Right renal cortex interstitium (tissue), 3 donors: ENCODE measurements around the gene POU6F2. TPM values are rescaled to one million over a fixed set of nuclear protein-coding genes. Genes with fewer than 3 reads are reported as not detected.
"Not testable (repeated sequence)": the region's sequence is repeated elsewhere in the genome, so short reads cannot be mapped to it uniquely, and the experiment has no call there.

Experiments used
- DNase-seq, 3 donors: peaks; one replicate each; pipeline ENCODE4 v3.0.0-alpha.2; 2013; ENCODE audit warnings: low read depth in 3 of 3, low spot score in 2 of 3
- polyA plus RNA-seq, 3 donors: library from polyadenylated mRNA; unstranded; fragments of 120-200 nt; gene quantifications; one replicate each; pipeline ENCODE4 v1.2.1, GENCODE V29; 2013; ENCODE audit not compliant: insufficient read length in 3 of 3

Gene POU6F2
- polyA plus RNA-seq, 3 donors, result 0.07 to 0.19 (median 0.17) TPM

GRCh38 chr7:39172137-39172536 is 194.4 kb downstream of the POU6F2 start:
- no peak for DNase-seq

- no peak for DNase-seq
These were observed 203.7 kb downstream of the POU6F2 start for GRCh38 chr7:39181398-39181797.

GRCh38 chr7:39183796-39184195 is 206.1 kb downstream of the POU6F2 start:
- no peak for DNase-seq

- no peak for DNase-seq
These were observed 206.7 kb downstream of the POU6F2 start for GRCh38 chr7:39184391-39184790.

GRCh38 chr7:39186131-39186530 is 208.4 kb downstream of the POU6F2 start:
- DNase-seq, result no peak

GRCh38 chr7:39186671-39187070 is 209.0 kb downstream of the POU6F2 start:
- DNase-seq, result no peak

GRCh38 chr7:39187130-39187529 is 209.4 kb downstream of the POU6F2 start:
- no peak for DNase-seq

- DNase-seq, result no peak
These were observed 214.8 kb downstream of the POU6F2 start for GRCh38 chr7:39192476-39192875.

- DNase-seq, result not testable (repeated sequence)
These were observed 216.7 kb downstream of the POU6F2 start for GRCh38 chr7:39194388-39194787.

GRCh38 chr7:39195967-39196366 is 218.3 kb downstream of the POU6F2 start:
- DNase-seq, result no peak

GRCh38 chr7:39197831-39198230 is 220.1 kb downstream of the POU6F2 start:
- no peak for DNase-seq

GRCh38 chr7:39198556-39198955 is 220.8 kb downstream of the POU6F2 start:
- DNase-seq, result no peak

GRCh38 chr7:39199006-39199405 is 221.3 kb downstream of the POU6F2 start:
- DNase-seq, result no peak

GRCh38 chr7:39199951-39200350 is 222.2 kb downstream of the POU6F2 start:
- DNase-seq, result no peak

GRCh38 chr7:39202041-39202440 is 224.3 kb downstream of the POU6F2 start:
- no peak for DNase-seq

GRCh38 chr7:39210362-39210761 is 232.7 kb downstream of the POU6F2 start:
- DNase-seq, result no peak

GRCh38 chr7:39211581-39211980 is 233.9 kb downstream of the POU6F2 start:
- DNase-seq, result no peak

GRCh38 chr7:39212876-39213275 is 235.2 kb downstream of the POU6F2 start:
- DNase-seq, result peak in 1 of 3 donors; percentile 27

- DNase-seq, result peak in 1 of 3 donors; percentile 35
These were observed 240.1 kb downstream of the POU6F2 start for GRCh38 chr7:39217783-39218182.

- DNase-seq, result no peak
These were observed 242.2 kb downstream of the POU6F2 start for GRCh38 chr7:39219869-39220268.

- DNase-seq, result no peak
These were observed 244.2 kb downstream of the POU6F2 start for GRCh38 chr7:39221901-39222300.

GRCh38 chr7:39228946-39229345 is 251.2 kb downstream of the POU6F2 start:
- no peak for DNase-seq

GRCh38 chr7:39233851-39234529 is 256.3 kb downstream of the POU6F2 start:
- DNase-seq, result no peak
